K562 (cell line): ENCODE results near the gene CFHR4. TPM values are rescaled to one million over a fixed set of nuclear protein-coding genes. Genes with fewer than 3 reads are reported as not detected.

Experiments used
- CBX1 ChIP-seq: sonication (generic); IDR thresholded peaks from 2 replicates; pipeline ENCODE4 v1.6.1; 2016; ENCODE audit warnings: antibody characterized with exemption, low read depth, mild to moderate bottlenecking
- CBX5 ChIP-seq: IDR thresholded peaks from 2 replicates; pipeline ENCODE4 v1.6.1; 2014; ENCODE audit warnings: low read depth, borderline replicate concordance
- CTBP1 ChIP-seq: fragments of 450-650 bp; IDR thresholded peaks from 2 replicates; pipeline ENCODE4 v1.6.1; 2016; ENCODE audit warnings: borderline replicate concordance
- EGR1 ChIP-seq: fragments of 450-650 bp; conservative IDR thresholded peaks from 2 replicates; pipeline ENCODE4 v1.6.1; 2017; ENCODE audit warnings: mild to moderate bottlenecking
- L3MBTL2 ChIP-seq: fragments of 450-650 bp; IDR thresholded peaks from 2 replicates; pipeline ENCODE4 v1.6.1; 2016; ENCODE audit warnings: mild to moderate bottlenecking, moderate library complexity
- POLR2A ChIP-seq: fragments of 450-650 bp; conservative IDR thresholded peaks from 2 replicates; pipeline ENCODE4 v1.6.1; 2016
- SMAD3 ChIP-seq: fragments of 450-650 bp; formaldehyde crosslinking; conservative IDR thresholded peaks from 2 replicates; pipeline ENCODE4 v1.4.0; 2020; ENCODE audit warnings: mild to moderate bottlenecking
- ZBTB7A ChIP-seq: IDR thresholded peaks from 2 replicates; pipeline ENCODE4 v1.6.1; 2011; ENCODE audit warnings: low read depth, mild to moderate bottlenecking, low read length, moderate library complexity, borderline replicate concordance; ENCODE audit not compliant: control insufficient read depth
- polyA plus RNA-seq, 8 experiments: library from polyadenylated mRNA; depleted of rRNA in 4 of 8; stranded (reverse) in 5 of 8; unstranded in 3 of 8; fragments of >200 nt; fragmentation: Nextera tagmentation in 2 of 8; fragmentation: Illumina TruSeq in 1 of 8; extraction: Ambion mirVana in 2 of 8; extraction: Trizol in 1 of 8; gene quantifications; 2 replicates each; pipeline versions ENCODE4 v1.2.1 to v1.2.3, GENCODE V29; 2011 to 2014; ENCODE audit warnings: inconsistent platforms in 1 of 8, missing spikeins in 1 of 8
- total RNA-seq, 7 experiments: library from RNA; depleted of rRNA in 6 of 7; stranded (reverse); fragments of >200 nt in 6 of 7; fragmentation: Illumina TruSeq in 2 of 7; extraction: Trizol in 2 of 7; gene quantifications; 2 replicates each; pipeline versions ENCODE4 v1.2.1 to v1.2.3, GENCODE V29; 2011 to 2021; ENCODE audit warnings: low replicate concordance in 1 of 7
- TF ChIP-seq, protein P1 (sequence below): fragments of 450-650 bp; formaldehyde crosslinking; IDR thresholded peaks from 2 replicates; pipeline ENCODE4 v1.4.0; 2020; ENCODE audit warnings: mild to moderate bottlenecking, moderate library complexity
- TF ChIP-seq, protein P2 (sequence below): fragments of 450-650 bp; IDR thresholded peaks from 2 replicates; pipeline ENCODE4 v1.6.1; 2016; ENCODE audit warnings: mild to moderate bottlenecking
- TF ChIP-seq, protein P3 (sequence below): fragments of 450-650 bp; IDR thresholded peaks from 2 replicates; pipeline ENCODE4 v1.6.1; 2014; ENCODE audit warnings: low read depth, mild to moderate bottlenecking, moderate library complexity, borderline replicate concordance
- TF ChIP-seq, protein P4 (sequence below): fragments of 250-450 bp; sonication (Bioruptor Pico); IDR thresholded peaks from 2 replicates; pipeline ENCODE4 v1.4.0; 2020; ENCODE audit warnings: mild to moderate bottlenecking, moderate library complexity
- TF ChIP-seq, protein P5 (sequence below), 2 experiments: IDR thresholded peaks; 2 replicates each; pipeline ENCODE4 v1.6.1; 2011; ENCODE audit warnings: borderline replicate concordance in 1 of 2, control low read depth in 1 of 2, low read depth in 1 of 2, low read length in 1 of 2, mild to moderate bottlenecking in 1 of 2, mixed read lengths in 1 of 2, moderate library complexity in 1 of 2; ENCODE audit not compliant: insufficient read depth in 1 of 2, insufficient read length in 1 of 2, poor library complexity in 1 of 2, severe bottlenecking in 1 of 2; ENCODE audit errors: extremely low read depth in 1 of 2
- TF ChIP-seq, protein P6 (sequence below): sonication (generic); formaldehyde crosslinking; IDR thresholded peaks from 2 replicates; pipeline ENCODE4 v1.8.1; 2022; ENCODE audit warnings: missing genetic modification reagents

The CFHR4 gene
- total and polyA plus RNA-seq, 9 of the 15 experiments (the other 6 are each of a cell fraction or from before 2014, with no cell fraction given) = 0.04 to 0.13 TPM; not detected in 7

DNA sequence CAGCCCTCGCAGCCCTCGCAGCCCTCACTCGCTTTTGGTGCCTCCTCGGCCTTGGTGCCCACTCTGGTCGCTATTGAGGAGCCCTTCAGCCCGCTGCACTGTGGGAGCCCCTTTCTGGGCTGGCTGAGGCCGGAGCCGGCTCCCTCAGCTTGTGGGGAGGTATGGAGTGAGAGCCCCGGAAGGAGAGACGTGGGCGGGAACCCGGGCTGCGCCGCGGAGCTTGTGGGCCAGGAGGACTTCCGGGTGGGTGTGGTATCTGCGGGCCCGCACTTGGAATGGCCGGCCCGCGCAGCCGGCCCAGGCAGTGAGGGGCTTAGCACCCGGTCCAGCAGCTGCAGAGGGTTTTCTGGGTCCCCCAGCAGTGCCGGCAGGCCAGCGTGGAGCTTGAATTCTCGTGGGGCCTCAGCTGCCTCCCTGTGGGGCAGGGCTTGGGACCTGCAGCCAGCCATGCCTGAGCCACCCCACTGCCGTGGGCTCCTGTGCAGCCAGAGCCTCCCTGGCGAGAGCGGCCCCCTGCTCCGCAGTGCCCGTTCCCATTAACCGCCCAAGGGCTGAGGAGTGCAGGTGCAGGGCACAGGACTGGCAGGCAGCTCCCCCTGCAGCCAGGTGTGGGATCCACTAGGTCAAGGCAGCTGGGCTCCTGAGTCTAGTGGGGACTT lies 45.8 kb downstream of the CFHR4 start (continued):
- TF ChIP-seq, protein P1, sequence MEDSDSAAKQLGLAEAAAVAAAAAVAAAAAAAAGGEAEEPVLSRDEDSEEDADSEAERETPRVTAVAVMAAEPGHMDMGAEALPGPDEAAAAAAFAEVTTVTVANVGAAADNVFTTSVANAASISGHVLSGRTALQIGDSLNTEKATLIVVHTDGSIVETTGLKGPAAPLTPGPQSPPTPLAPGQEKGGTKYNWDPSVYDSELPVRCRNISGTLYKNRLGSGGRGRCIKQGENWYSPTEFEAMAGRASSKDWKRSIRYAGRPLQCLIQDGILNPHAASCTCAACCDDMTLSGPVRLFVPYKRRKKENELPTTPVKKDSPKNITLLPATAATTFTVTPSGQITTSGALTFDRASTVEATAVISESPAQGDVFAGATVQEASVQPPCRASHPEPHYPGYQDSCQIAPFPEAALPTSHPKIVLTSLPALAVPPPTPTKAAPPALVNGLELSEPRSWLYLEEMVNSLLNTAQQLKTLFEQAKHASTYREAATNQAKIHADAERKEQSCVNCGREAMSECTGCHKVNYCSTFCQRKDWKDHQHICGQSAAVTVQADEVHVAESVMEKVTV (CRISPR knock-in tag) = no peak
- TF ChIP-seq SMAD3 (CRISPR knock-in tag) (0 out of 2 replicates have a peak, but pooled peaks have one; percentile 21), CBX1 (peak; percentile 81), CTBP1 (no peak), EGR1 (peak; percentile 81), ZBTB7A (0 out of 2 replicates have a peak, but pooled peaks have one; percentile 11), L3MBTL2 (peak; percentile 58), POLR2A (peak; percentile 79), CBX5 (no peak)
- TF ChIP-seq, protein P2, sequence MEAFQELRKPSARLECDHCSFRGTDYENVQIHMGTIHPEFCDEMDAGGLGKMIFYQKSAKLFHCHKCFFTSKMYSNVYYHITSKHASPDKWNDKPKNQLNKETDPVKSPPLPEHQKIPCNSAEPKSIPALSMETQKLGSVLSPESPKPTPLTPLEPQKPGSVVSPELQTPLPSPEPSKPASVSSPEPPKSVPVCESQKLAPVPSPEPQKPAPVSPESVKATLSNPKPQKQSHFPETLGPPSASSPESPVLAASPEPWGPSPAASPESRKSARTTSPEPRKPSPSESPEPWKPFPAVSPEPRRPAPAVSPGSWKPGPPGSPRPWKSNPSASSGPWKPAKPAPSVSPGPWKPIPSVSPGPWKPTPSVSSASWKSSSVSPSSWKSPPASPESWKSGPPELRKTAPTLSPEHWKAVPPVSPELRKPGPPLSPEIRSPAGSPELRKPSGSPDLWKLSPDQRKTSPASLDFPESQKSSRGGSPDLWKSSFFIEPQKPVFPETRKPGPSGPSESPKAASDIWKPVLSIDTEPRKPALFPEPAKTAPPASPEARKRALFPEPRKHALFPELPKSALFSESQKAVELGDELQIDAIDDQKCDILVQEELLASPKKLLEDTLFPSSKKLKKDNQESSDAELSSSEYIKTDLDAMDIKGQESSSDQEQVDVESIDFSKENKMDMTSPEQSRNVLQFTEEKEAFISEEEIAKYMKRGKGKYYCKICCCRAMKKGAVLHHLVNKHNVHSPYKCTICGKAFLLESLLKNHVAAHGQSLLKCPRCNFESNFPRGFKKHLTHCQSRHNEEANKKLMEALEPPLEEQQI = peak; percentile 70
- TF ChIP-seq, protein P3, sequence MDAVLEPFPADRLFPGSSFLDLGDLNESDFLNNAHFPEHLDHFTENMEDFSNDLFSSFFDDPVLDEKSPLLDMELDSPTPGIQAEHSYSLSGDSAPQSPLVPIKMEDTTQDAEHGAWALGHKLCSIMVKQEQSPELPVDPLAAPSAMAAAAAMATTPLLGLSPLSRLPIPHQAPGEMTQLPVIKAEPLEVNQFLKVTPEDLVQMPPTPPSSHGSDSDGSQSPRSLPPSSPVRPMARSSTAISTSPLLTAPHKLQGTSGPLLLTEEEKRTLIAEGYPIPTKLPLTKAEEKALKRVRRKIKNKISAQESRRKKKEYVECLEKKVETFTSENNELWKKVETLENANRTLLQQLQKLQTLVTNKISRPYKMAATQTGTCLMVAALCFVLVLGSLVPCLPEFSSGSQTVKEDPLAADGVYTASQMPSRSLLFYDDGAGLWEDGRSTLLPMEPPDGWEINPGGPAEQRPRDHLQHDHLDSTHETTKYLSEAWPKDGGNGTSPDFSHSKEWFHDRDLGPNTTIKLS = no peak
- TF ChIP-seq, protein P4, sequence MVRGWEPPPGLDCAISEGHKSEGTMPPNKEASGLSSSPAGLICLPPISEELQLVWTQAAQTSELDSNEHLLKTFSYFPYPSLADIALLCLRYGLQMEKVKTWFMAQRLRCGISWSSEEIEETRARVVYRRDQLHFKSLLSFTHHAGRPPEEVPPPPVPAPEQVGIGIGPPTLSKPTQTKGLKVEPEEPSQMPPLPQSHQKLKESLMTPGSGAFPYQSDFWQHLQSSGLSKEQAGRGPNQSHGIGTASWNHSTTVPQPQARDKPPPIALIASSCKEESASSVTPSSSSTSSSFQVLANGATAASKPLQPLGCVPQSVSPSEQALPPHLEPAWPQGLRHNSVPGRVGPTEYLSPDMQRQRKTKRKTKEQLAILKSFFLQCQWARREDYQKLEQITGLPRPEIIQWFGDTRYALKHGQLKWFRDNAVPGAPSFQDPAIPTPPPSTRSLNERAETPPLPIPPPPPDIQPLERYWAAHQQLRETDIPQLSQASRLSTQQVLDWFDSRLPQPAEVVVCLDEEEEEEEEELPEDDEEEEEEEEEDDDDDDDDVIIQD (CRISPR knock-in tag) = no peak
- TF ChIP-seq, protein P5, sequence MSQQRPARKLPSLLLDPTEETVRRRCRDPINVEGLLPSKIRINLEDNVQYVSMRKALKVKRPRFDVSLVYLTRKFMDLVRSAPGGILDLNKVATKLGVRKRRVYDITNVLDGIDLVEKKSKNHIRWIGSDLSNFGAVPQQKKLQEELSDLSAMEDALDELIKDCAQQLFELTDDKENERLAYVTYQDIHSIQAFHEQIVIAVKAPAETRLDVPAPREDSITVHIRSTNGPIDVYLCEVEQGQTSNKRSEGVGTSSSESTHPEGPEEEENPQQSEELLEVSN (IDR thresholded peaks at IDR 0.05; ENCODE audit: borderline replicate concordance in 1 of 2, extremely low read depth in 1 of 2, insufficient read depth in 1 of 2, insufficient read length in 1 of 2, low read depth in 1 of 2, low read length in 1 of 2, poor library complexity in 1 of 2, severe bottlenecking in 1 of 2) = peak; percentile 78 to 85
- TF ChIP-seq, protein P6, sequence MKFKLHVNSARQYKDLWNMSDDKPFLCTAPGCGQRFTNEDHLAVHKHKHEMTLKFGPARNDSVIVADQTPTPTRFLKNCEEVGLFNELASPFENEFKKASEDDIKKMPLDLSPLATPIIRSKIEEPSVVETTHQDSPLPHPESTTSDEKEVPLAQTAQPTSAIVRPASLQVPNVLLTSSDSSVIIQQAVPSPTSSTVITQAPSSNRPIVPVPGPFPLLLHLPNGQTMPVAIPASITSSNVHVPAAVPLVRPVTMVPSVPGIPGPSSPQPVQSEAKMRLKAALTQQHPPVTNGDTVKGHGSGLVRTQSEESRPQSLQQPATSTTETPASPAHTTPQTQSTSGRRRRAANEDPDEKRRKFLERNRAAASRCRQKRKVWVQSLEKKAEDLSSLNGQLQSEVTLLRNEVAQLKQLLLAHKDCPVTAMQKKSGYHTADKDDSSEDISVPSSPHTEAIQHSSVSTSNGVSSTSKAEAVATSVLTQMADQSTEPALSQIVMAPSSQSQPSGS (CRISPR knock-in tag) = no peak
